GM21381 (cell line): ENCODE results near the gene HYI.
"Not testable (repeated sequence)": the region's sequence is repeated elsewhere in the genome, so short reads cannot be mapped to it uniquely, and the experiment has no call there.

Experiments
- ATAC-seq: cut with Tn5 transposase; IDR thresholded peaks from one replicate; pipeline ENCODE4 v1.9.1; 2021; ENCODE audit warnings: mild to moderate bottlenecking, moderate library complexity; ENCODE audit not compliant: unreplicated experiment

Gene HYI

DNA sequence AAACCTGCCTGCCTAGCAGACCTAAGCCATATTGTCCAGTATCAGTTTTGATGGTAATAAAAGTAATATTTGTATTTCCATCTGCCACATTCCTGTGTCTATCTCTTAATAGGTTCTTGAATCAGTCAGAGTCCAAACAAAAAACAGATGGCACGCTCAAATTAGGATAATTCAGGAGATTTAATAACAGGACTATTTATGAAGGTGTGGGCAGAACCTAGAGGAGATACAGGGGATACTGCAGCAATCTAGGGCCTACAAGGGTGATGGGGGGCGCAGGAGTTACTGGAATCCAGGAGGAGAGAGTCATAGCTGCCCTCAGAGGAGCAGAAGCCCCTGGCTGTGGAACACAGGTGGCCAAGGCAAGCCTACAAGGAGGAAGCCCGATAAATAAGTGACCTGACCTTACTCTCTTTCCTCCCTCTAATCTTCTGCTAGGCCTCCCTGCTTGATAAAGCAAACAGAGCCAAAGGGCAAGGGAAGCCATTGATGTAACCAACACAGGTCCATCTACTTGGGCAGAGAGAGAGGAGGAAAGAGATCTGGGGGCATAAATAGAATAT lies 11.9 kb upstream of the HYI start:
- no peak for ATAC-seq

DNA sequence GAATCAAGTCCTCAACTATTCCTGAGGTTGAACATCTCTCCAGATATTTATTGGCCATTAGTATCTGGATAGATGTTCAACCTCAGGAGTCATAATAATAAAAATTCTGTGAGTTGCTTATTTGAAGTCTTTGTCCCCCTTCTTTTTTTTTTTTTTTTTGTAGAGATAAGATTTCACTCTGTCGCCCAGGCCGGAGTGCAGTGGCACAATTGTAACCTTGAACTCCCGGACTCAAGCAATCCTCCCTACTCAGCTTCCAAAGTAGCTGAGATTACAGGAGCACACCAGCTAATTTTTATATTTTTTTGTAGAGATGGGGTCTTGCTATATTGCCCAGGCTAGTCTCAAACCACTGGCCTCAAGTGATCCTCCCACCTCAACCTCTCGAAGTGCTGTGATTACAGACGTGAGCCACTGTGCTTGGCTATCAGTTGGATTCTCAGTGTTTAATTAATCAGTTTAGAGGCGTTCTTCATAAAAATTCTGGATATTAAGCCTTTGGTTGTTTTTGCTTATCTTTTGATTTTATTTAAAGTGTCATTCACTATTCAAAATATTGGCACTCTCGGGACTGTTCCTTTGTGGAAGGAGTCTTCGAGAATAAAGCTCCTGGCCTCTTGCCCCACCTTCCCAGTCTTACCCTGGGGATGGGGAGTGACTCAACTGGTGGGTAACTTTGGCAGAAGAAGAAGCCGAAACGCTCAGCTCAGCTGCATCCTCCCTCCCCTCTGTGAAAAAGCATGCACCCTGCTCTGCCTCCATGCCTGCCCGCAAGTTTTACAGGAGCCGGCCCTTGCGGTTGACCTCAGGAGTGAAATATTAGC lies 11.2 kb upstream of the HYI start:
- no peak for ATAC-seq

DNA sequence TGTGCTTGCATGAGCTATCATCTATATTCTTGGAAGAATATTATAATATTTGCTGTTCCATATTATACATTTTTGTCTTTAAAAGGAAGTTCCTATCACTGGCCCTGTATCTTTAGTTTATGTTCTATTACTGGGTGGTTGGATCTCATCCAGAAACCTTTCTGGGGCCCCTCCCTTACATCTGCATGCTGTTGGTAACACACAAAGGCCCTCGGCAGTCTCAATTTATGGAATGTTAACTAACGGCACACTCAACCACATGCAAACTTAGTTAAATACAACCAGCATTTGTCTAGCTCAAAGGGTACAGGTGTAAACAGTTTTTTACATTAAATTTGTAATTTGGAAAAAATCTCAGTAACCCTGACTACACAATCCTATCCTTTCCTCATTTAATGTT lies 9.7 kb upstream of the HYI start:
- ATAC-seq: no peak

DNA sequence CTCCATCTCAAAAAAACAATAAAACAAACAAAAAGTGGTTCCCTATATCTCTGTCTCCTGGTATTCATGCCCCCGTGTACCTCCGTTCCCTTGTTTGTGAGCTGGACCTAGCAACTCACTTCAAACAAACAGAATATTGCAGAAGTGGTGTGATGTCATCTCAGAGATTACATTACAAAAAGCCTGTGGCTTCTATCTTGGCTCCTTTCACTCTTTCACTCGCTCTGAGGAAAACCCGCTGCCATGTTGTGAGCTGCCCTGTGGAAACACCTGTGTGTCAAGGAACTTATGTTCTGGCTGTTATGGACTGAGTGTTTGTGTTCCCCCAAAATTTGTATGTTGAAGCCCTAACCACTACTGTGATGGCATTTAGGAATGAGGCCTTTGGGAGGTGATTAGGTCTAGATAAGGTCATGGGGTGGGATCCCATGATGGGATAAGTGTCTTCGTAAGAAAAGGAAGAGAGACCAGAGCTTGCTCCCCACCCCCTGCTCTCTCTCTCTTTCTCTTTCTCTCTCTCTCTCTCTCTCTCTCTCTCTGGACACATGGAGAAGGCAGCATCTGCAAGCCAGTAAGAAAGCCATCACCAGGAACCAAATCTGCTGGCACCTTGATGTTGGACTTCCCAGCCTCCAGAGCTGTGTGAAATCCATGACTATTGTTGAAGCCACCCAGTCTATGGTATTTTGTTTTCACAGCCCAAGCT lies 7.4 kb upstream of the HYI start:
- no peak for ATAC-seq

DNA sequence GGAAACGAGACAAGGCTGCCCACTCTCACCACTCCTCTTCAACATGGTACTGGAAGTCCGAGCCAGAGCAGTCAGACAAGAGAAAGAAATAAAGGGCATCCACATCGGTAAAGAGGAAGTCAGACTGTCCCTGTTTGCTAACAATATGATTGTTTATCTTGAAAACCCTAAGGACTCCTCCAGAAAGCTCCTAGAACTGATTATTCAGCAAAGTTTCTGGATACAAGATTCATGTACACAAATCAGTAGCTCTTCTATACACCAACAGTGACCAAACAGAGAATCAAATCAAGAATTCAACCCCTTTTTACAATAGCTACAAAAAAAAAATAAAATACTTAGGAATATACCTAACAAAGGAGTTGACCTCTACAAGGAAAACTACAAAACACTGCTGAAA lies 4.6 kb upstream of the HYI start:
- not testable (repeated sequence) for ATAC-seq

DNA sequence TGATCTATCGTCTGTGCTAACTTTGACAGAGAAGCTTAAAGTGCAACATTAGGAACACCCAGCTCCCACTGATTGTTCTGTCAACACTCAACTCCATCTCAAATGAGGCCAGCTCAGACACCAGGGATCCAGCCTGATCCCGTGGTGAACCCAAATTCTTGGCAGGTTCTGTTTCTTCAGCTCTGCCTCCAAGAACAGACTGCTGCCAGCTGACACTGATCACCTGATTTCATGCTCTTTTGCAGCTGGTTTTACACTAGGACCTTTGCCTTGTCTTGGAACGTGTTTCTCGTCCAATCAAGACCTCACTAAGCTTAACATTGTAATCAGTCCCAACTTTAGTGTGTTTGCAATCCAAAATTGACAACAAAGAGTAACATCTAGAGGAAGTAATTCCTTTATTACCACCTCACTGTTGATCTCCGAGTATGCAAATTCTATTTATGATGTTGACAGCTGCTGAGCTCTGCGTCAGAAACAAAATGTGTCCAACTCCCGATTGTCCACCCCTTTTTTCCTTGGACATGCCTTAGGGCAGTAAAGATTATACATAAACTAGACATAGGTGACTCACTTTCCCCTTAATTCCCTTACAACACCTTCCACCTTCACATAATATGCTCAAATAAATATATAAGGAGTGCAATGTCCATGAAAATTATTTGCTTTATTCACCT lies 1.6 kb upstream of the HYI start:
- ATAC-seq: no peak

DNA sequence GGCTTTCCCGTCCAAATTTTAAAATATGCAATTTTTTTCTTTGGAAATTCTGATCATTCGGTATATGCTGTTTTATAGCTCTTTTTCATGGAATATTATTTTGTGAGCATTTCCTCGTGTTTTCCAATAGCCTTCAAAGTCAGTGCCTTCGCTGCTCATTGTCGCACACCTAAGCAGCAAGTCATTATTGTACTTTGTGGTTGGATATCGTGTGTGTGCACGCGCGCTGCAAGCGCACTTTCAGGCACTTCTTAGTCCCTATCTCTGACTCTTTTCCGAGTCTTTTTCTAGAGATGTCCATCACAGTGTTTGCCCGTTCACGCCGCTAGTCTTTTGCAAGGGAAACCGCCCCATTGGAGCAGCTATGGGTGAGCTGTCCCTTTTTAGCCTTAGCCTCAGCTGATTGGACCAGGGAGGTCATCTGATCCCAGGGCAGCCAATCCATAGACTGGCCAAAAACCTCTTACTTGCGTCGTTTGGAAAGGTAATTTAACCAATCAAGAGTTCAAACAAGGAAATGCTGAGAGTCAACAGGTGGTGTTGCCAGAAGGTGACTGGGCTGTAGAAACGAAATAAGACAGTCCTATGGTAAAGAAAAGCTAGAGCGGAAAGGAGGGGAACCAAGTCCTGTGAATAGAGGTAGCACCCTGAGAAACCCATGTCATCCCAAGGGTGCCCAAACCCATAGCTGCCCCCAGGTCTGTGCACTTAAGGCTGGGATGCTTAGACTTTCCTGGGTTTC lies 710 bp upstream of the HYI start:
- ATAC-seq: peak; percentile 80

DNA sequence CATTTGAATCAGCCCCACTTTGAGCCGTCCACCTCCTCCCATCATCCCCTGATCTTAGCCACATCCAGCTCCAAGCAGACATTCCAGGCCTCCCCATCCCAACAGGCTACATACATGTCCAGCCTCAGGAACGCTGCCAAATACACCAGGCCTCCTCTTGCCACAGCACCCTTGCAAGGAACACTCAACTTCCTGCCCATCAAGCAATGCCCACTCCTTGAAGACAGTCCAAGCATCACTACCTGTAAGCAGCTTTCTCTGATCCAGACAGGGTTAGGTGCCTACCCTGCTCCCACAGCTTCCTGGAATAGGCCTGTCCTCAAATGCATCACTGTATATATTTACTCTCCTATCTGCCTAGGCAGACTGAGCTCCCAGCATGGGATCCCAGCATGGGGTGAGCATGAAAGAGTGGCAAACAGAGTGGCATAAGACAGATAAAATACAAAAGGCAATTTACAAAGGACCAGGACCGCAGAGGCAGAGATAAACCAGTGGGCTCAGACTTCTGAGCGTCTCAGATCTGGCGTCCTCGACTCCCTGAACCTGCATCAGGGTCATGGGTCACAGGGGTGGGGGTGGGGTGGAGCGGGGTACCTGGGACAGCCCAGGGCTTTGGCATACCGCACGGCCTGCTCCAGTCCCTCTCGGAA lies 816 bp downstream of the HYI start:
- no peak for ATAC-seq

DNA sequence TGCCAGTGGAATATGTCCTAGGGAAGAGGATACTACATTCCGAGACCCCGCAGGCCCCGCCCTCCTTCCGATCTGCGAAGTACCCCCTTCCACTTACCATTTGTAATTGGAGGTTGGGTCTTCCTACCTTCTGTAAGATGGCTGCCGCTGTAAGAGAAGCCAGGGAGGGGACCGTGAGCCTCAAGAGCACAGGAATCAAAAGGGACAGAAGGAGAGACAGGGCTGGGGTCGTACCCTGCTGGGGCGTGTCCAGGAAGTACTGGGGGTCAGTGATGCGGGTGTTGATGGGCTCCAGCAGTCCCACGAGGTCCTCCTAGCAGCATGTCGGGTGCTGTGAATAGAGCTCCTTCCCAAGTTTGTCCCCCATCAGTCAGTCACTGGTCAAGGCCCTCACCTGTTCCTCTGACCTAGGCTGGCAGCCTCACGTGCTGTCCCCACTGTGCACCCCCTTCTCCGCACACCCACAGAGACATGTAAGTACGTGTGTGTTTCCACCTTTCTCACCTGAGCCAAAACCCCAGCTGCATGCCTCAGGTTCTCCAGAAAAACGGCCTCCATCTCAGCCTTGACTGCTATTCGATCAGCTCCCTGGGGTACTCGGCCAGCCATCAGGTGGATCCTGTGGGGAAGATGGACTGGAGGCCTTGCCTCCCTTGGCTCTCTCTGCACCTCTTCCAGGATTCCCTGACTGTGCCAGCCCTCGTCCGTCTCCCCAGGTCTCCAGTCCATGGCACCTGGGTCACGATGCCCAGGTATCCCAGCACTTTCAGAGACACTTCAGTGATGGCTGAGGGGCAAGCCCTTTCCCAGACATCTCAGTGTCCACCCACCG lies 1.8 kb downstream of the HYI start:
- no peak for ATAC-seq

DNA sequence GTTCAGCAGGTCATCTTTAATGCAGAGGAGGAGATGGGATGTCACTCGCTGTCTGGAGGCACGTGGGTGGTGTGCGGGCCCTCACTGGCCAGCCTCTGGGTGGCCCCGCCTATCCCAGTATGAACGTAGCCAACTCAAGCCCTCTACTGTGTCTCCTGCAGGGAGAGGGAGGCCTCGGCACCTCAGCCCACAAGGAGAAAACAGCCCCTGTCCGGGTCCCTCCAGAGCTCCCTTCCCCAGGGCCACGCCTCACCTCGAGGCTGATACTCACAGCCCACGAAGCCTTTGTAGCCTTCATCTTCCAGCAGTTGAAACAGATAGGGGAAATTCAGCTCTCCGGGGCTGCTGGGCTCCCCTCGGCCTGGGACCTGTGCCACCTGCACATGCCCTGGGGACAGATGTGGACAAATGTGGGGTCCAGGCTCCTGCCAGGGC lies 2.6 kb downstream of the HYI start:
- ATAC-seq: no peak

DNA sequence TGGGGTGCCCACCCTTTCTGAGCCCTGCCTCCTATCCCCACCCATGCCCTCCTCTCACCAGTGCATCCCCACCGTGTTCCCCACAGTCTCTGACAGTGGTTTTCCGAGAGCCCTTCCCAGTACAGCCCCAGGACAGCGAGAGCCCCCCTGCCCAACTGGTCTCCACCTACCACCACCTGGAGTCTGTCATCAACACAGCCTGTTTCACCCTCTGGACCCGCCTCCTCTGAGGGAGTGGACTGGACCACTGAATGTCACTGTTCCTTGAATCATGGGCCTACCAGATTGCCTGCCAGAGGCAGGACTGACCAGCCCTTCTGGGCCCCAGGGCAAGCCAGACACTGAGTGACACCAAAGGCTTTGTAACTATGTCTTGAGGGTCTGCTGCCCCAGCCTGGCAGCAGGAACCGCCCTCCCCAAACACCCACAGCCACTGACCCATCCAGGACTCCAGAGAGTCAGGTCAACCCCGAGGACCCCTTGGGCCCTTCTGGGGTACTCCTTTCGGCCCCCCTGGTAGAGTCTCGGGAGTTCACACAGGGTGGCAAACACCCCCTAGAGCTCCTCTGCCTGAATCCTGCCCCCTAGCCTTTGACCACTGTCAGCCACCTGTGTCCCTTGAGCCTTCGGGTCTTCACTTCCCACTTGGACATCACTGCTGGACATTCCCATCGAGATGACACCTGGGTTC lies 3.3 kb downstream of the HYI start:
- ATAC-seq: no peak

DNA sequence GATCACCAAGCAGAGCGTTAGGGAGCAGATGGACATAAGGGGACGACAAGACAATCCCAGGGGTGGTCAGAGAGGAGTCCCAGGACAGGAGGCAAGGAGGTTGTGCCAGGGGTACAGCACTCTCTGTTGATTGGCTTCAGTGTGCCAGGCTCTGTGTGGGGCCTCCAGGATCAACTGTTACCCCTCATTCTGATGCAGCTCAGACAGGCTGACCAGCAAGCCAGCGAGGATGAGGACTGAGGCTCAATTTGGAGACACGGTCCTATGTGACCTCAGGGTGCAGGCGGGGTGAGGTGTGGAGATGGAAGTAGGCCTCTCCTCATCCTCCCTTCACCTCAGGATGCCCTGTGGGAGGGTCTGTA lies 4.0 kb downstream of the HYI start:
- no peak for ATAC-seq

DNA sequence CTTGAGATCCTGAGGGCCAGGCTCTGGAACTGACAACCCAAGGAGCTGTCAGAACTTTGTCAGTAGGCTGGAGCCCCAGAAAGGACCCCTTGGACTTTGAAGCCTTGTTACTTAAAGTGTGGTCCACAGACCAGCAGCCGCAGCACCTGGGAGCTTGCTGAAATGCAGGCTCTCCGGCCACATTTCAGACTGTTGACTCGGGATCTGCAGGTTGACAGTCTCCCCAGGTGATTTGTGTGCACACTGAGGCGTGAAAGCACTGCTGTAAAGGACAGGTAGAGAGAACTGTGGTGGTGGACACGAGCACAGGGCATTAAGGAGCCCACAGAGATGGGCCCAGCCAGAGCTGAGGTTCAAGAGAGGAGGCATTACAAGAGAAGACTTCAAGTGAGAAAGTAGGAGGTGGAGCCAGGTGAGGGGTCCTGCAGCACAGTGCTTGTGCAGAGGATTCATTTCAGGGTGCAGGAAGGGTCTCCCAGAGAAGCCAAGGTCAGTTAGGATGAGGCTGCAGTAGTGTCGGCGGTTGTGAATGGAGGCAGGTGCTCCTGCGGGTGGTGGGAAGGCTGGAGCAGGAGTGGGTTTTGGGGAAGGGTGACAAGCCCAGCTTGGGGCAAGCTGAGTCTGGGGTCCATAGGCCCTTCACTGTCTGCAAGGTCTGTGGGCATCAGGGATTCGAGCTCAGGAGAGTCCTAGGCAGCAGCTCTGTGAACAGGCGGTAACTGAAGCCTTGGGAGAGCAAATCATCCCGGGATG lies 4.6 kb downstream of the HYI start:
- no peak for ATAC-seq

DNA sequence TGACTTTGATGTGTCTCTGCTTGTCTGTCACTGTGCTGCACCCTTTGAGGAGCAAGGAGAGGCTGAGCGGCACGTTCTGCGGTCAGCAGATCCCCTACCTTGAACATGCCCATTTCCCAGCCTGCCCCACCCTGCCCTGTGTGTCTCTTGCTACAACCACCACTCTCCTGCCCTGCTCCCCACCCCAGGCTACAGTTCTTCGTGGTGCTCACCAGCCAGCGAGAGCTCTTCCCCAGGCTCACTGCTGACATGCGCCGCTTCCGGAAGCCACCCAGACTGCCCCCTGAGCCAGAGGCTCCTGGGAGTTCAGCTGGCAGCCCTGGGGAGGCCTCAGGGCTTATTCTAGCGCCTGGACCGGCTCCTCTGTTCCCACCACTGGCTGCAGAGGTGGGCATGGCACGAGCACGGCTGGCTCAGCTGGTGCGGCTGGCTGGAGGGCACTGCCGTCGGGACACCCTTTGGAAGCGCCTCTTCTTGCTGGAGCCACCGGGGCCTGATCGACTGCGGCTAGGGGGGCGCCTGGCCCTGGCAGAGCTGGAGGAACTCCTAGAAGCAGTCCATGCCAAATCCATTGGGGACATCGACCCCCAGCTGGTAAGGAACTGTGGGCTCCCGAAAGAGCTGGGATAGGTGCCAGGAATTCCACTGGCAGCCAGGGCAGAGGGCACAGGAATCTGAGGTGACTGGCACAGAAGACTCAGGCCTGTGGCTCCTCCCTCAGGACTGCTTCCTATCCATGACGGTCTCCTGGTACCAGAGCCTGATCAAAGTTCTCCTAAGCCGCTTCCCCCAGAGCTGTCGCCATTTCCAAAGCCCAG lies 5.6 kb downstream of the HYI start:
- no peak for ATAC-seq

DNA sequence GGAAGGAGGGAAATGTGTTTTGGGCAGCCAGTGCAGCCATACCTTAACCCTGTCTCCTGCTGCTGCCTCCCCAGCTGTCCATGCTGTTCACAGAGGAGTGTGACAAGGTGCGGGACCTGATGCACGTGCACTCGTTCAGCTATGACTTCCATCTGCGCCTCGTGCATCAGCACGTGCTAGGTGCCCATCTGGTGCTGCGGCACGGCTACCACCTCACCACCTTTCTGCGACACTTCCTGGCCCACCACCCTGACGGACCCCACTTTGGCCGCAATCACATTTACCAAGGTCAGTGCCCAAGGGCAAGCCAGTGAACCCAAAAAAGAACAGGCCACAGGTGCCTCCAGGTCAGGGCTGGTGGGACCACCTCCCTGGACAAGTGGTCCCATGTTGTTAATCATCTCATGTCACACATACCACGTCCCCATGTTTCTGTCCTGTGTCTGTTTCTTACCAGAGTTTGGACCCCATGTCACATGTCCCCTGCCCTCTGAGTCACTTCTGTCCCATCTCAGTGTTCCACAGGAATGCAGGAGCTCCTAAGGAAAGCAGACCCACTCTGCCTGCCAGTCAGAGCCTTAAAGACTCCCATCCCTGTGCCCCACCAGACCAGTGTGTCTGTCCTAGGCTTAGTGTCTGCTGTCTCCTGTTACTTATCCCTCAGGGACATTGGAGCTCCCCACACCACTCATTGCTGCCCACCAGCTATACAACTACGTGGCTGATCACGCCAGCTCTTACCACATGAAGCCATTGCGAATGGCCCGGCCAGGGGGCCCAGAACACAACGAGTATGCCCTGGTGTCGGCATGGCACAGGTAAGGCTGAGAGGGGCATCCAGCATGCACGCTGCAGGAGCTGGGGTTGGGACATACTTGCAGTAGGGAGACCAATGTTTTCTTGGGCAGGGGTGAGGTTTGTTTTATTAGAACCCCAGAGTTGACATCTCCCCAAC lies 6.6 kb downstream of the HYI start:
- ATAC-seq: no peak

DNA sequence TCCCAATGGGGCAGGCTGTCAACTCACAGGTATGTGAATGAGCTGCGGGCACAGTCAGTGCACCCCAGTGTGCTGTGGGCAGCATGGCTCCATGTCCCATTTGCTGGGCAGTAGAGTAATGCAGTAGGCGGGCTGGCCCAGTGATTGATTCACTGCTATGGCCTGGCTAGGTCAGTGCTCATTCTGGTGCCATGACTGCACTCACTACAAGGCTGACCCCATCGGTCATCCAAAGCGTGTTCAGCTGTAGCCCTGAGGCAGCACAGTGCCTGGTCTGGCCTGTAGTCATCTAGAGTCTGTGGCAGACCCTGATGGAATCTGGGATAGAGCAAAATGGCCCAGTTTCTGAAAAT lies 7.4 kb downstream of the HYI start:
- no peak for ATAC-seq
